NCI-H2029 (cell line): ENCODE measurements around the gene POMT1.
"Not testable (repeated sequence)": the region's sequence is repeated elsewhere in the genome, so short reads cannot be mapped to it uniquely, and the experiment has no call there.

ENCODE experiments used
- DNase-seq: peaks from one replicate; lab custom pipeline; 2025; lab: John Stamatoyannopoulos, UW

POMT1 gene, protein sequence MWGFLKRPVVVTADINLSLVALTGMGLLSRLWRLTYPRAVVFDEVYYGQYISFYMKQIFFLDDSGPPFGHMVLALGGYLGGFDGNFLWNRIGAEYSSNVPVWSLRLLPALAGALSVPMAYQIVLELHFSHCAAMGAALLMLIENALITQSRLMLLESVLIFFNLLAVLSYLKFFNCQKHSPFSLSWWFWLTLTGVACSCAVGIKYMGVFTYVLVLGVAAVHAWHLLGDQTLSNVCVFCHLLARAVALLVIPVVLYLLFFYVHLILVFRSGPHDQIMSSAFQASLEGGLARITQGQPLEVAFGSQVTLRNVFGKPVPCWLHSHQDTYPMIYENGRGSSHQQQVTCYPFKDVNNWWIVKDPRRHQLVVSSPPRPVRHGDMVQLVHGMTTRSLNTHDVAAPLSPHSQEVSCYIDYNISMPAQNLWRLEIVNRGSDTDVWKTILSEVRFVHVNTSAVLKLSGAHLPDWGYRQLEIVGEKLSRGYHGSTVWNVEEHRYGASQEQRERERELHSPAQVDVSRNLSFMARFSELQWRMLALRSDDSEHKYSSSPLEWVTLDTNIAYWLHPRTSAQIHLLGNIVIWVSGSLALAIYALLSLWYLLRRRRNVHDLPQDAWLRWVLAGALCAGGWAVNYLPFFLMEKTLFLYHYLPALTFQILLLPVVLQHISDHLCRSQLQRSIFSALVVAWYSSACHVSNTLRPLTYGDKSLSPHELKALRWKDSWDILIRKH

DNA sequence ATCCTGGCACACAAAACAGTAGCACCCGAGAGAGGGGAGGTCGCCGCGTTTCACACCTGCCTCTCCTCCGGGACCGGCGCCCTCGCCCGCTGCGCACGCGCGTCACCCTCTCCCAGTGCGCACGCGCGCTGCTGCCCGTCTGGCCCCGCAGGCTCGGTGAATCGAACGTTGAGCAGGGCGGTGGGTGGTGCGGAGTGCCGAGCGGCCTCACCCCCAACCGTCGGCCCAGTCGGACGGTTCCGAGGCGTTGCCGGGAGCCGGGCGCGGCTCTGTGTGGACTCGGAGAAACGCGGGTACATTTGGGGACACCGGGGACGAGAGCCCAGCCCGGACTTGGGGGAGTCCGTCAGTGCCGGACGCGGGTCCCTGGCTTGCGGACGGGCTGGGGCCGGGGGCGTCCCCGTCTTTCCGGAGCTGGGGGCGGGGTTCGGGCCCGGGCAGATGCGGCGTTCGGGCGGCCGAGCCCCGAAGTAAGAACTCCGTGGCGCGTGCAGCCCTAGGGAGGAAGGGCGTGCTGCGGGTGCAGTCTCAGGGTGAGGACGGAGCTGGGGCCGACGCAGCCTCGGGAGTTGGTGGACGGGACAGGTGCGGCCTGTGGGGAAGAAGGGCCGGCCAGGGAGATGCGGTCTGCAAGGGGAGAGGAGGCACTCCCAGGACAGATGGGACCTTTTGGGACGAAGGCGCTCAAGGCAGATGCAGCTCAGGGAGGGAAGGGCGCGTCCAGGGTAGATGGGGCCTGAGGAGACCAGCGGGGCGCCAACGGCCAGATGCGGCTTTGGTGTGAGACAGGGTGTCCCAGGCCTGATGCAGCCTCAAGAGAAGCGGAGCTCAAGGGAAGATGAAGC, at the start of gene POMT1:
Gene POMT1, plus strand, starts transcription at position 138 of the 845 bp plus-strand sequence. CDS start 1,301 bp downstream, outside the sequence.
- peak; percentile 84 for DNase-seq

DNA sequence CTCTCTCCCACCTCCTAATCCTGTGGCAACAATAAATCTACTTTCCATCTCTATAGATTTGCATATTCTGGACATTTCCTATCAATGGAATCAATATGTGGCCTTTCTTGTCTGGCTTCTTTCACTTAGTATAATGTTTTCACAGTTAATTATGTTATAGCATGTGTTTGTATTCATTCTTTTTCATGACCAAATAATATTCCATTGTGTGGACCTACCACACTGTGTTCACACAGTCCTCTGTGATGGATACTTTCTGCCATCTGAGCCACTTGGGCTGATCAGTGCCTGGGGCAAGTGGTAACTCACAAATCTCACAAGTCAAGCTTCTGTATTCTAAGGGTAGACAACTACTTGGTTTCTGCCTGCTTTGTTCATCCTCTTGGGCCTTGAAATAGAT, 48.7 kb upstream of the POMT1 start:
- DNase-seq = no peak

DNA sequence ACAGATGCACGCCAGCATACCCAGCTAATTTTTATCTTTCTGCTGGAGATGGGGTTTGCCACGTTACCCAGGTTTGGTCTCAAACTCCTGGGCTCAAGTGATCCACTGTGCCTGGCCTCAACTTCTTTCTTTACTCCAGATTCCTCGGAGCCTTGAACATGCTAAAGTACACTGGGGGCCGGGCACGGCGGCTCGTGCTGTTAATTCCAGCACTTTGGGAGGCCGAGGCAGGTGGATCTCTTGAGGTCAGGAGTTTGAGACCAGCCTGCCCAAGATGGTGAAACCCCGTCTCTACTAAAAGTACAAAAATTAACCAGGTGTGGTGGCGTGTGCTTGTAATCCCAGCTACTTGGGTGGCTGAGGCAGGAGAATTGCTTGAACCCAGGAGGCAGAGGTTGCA, 47.1 kb upstream of the POMT1 start:
- not testable (repeated sequence) for DNase-seq

DNA sequence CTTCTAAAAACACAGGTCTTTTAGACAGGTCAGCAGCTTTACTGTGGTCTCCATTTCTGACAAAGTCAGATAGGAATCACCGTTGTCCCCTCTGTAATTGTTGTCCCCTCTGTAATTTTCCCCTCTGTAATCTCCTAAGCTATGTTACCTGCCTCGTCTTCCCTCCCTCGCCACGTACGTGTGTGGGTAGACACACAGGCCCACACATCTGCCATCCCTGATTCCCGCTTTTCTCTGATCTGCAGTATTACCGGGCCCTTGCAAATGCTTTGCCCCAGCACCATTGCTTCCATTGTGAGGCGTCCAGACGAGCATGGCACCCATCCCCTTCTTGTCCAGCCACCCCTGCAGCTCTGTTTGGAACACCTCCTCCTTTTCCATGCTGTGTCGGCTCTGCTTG, 45.0 kb upstream of the POMT1 start:
- DNase-seq = no peak

DNA sequence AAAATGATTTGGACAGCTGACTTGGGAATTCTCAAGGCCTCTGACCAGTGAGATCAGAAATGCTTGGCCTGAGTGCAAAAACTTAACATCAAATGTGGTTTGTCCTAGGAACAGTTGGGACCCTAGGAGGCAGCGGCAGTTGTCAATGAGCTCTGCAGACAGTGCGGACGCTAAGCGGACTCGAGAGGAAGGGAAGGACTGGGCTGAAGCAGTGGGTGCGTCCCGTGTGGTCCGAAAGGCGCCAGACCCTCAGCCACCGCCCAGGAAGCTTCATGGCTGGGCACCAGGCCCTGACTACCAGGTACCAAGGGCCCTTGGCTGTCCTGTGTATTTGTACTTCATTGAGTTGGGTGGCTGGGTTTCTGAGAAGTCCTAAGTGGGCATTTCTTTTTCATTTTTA, 43.7 kb upstream of the POMT1 start:
- DNase-seq = no peak

DNA sequence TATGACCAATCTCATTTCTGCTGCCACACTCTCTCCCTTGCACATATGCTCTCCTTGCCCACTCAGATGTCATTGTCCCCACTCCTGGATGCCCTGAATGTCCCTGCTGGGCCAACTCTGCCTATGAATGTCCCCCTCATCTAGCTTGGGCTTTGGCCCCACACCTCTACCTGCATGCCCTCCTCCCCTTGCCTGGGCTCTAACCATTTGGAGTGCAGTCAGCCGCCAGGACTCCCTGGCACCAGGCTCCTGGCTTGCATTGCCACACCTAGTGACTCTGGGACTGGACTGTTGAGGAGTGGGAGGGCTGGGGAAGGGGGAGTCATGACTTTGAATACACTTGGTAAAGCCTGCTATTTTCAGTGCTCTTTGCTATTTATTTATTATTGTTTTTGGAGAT, 41.6 kb upstream of the POMT1 start:
- DNase-seq = no peak

DNA sequence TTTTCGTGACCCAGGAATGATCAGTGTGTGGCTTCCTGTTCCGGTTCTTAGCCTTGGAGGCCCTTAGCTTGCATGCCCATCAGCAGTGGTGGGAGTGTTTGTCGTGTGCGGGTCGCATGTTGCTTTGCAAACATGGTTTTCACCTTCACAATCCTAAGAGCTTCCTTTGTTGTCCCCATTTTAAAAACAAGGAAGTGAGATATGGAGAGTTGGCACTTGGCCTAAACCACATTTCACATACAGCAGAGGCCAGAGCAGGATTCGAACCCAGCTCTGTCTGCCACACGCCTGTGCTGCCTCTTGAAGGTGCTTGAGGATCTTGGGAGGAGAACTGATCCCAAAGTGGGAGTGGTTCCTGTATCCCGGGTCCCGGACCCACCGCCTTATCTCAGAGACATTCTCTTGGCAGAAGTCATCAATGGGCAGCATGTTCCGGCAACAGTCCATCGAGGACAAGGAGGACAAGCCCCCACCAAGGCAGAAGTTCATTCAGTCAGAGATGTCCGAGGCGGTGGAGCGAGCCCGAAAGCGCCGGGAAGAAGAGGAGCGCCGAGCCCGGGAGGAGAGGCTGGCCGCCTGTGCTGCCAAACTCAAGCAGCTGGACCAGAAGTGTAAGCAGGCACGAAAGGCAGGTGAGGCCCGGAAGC, 38.2 kb upstream of the POMT1 start:
- peak; percentile 87 for DNase-seq

DNA sequence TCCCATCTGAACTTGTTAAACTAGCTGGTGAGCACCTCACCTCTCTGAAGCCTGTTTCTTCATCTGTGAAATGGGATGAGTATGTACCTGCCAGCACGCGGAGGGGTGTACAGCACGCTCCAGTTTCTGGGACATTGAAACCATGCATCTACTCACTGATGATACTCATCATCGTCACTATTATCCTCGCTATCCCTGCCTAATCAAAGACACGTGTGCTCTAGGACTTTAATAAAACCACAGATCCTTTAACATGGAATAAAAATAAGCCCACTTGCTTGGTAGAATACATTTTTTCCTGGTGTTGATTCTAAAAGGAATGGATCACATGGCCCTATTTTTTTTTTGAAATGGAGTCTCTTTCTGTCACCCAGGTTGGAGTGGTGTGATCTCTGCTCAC, 37.3 kb upstream of the POMT1 start:
- DNase-seq = no peak

DNA sequence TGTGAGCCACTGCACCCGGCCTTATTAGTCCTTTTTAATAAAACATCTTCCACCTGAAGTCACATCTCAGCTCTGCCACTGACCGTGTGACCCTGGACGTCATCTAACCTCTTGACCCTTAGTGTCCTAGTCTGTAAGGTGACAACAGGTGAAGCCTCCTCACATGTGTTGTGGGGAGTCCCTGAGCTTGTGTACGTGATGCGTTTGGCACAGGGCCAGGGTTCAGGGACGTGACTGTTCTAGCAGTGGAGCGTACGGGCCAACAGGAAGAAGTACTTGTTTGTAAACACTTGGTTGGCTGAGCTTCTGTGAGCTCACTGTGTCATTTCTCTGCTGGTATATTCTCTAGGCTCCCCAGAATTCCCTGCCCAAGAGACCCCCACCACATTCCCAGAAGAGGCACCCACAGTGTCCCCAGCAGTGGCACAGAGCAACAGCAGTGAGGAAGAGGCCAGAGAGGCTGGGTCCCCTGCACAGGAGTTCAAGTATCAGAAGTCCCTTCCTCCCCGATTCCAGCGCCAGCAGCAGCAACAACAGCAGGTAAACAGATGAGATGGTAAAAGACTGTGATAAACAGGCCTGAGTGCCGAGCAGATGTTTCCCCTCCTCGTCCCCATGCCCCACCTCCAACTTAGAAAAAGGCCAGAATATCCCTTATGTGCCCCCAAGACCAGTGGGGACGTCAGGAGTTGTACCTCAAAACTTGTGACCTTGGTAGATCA, 35.3 kb upstream of the POMT1 start:
- DNase-seq = peak; percentile 74

DNA sequence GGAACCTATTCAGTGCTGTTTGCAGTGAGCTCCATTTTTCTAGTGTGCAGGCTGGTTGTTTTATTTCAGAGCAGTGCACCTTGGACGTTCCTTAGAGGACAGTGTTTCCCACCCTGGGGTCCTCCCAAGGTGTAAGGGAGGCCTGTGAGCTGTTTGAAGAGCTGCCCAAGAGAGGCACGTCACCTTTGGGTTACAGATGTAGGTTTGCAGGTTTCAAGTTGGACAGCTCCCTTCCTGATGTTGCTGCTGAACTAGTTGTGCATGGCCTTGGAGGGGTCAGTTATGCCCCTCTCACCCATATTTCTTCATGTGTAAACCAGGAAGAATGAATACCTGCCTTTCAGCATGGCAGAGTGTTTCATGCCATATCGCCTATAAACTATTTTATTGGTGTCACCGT, 34.7 kb upstream of the POMT1 start:
- DNase-seq = no peak

DNA sequence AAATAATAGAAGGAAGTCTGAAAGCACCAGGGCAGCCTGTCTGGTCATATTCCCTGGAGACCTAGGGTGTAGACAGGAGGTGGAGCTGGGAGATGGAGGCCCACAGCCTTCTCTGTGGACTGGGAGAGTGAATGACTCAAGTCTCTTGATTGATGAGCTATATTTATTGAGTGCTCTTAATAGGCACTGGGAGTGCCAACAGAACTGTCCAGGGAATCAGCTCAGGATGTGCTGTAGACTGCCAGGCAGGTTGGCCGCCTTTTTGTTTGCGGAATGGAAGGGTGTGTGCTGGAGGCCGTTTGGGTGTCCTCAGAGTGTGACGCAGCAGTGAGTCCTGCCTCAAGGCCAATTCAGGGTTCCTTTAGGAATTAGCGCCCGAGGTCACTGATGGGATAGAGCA, 33.4 kb upstream of the POMT1 start:
- no peak for DNase-seq

DNA sequence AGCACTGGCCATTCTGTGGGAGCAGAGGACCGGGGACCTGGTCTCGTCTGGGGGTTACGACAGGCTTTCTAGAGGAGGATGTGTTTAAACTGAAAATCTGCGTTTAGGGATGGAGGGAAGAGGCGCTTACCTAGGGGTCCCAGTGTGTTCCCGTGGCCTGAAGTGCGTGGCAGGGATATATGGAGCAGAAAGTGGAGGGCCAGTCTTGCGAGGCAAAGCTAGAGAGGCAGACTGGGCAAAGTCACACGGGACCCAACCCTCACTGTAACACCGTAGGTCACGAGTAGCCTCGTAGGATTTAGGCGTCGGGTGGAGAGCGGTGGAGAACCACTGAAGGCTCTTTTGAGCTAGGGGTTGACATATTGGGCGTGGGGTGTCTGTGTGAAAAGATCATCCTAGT, 32.8 kb upstream of the POMT1 start:
- no peak for DNase-seq

DNA sequence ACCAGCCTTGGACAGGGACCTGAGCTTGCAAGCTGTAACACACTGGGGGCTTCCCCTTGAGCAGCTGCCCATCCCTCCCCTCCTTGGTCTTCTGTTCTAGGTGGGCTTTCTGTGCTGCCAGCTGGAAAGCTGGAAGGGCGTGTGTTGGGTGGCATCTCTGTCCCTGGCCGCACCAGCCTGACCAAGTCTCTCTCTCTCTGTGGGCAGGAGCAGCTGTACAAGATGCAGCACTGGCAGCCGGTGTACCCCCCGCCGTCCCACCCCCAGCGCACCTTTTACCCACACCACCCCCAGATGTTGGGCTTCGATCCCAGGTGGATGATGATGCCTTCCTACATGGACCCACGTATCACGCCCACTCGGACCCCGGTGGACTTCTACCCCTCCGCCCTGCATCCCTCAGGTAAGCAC, 32.1 kb upstream of the POMT1 start:
- no peak for DNase-seq

DNA sequence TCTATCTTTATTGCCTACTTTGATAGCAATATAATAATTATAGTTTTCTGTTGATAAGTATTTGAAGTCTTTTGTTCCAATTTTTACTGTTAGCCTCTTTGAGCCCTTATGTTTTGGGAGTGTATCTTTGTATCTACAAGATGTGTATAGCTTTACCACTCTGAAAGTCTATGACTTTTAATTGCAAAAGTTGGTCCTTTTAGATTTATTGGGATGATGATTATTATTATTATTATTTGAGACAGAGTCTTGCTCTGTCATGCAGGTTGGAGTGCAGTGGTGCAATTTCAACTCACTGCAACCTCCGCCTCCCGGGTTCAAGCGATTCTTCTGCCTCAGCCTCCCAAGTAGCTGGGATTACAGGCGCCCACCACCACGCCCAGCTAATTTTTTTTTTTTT, 30.6 kb upstream of the POMT1 start:
- not testable (repeated sequence) for DNase-seq

DNA sequence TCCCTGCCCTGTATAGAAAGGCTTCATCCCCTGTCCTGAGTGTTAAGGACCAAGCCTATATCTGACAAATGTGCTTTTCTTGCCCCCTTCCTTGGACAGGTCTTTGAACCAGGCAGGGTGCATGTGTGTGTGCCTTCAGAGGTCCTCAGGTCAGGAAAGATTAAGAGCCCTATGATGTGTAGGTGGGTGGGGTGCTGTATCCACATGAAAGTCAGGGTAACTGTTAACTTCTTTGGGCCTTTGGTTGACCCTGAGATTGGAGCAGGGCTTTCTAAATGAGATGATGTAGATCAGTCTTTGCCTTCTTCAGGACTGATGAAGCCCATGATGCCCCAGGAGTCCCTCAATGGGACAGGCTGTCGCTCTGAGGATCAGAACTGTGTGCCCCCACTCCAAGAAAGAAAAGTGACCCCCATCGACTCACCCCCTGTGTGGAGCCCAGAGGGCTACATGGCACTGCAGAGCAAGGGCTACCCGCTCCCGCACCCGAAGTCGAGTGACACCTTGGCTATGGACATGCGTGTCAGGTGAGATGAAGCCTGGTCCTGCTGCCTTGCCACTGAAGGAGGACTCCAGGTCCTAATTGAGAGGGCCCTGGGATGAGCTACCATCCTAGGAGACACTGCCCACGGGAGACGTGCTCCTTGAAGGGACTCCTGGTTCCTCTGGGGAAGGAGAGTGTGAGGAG, 29.4 kb upstream of the POMT1 start:
- no peak for DNase-seq

DNA sequence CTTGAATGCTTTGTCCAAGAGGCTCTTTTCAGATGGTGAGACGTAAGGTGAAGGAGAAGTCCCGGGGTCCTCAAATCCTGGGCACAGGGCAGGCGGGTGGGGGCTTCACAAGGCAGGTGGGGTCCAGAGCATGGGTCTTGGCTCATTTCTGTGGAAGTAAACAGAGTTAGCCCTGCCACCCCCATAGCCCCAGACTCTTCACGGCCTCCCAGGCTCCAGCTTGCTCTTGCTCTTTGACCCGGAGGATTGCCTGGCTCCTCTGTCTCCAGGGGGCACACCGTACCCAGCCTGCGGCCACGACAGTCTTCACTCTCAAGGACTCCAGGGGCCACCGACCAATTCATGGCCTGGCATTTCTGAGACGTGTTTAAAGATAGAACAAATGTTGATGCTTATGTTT, 28.8 kb upstream of the POMT1 start:
- DNase-seq = no peak

DNA sequence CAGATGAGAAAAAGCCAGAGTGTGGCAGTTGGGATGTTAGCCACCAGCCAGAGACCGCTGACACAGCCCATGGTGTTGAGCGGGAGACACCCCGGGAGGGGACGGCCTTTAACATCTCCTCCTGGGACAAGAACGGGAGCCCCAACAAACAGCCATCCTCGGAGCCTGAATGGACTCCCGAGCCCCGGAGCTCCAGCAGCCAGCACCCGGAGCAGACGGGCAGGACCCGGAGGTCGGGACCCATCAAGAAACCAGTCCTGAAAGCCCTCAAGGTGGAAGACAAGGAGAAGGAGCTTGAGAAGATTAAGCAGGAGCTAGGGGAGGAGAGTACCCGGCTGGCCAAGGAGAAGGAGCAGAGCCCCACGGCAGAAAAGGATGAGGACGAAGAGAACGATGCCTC, 28.0 kb upstream of the POMT1 start:
- no peak for DNase-seq

DNA sequence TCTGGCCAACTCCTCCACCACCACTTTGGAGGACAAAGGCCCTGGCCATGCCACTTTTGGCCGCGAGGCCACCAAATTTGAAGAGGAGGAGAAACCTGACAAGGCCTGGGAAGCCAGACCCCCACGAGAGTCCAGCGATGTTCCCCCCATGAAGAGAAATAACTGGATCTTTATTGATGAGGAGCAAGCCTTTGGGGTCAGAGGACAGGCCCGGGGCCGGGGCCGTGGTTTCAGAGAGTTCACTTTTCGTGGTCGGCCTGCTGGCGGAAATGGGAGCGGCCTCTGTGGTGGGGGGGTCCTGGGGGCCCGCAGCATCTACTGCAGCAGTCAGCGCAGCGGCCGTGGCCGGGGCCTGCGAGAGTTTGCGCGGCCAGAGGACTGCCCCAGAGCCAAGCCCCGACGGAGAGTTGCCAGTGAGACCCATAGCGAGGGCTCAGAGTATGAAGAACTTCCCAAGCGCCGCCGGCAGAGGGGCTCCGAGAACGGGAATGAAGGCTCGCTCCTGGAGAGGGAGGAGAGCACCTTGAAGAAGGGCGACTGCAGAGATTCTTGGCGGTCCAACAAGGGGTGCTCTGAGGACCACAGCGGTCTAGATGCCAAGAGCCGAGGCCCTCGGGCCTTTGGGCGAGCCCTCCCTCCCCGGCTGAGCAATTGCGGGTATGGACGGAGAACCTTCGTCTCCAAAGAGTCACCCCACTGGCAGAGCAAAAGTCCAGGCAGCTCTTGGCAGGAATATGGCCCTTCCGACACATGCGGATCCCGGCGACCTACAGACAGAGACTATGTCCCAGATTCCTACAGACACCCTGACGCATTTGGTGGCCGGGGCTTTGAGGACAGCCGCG, 27.4 kb upstream of the POMT1 start:
- no peak for DNase-seq

DNA sequence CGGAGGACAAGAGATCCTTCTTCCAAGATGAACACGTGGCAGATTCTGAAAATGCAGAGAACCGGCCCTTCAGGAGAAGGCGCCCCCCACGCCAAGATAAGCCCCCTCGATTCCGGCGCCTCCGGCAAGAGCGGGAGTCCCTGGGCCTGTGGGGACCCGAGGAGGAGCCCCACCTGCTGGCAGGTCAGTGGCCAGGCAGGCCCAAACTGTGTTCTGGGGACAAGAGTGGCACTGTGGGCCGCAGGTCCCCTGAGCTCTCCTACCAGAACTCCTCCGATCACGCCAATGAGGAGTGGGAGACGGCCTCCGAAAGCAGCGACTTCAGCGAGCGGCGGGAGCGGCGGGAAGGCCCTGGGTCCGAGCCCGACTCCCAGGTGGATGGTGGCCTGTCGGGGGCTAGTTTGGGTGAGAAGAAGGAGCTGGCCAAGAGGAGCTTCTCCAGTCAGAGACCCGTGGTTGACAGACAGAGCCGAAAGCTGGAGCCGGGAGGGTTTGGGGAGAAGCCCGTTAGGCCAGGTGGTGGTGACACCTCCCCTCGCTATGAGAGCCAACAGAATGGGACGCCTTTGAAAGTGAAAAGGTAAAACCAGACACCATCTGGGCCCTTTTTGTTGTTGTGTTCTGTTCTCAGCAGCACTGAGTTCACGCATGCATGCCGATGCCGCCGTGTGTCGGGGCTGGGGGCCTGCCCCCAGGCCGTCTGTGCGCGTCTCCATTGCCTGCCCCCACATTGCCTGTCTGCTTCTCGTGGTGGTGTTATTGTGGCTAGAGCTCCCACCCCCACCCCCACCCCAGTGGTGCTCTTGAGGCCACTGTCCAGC, 26.6 kb upstream of the POMT1 start:
- DNase-seq = no peak
